ENCODE results near the gene SPRING1. TPM values are rescaled to one million over a fixed set of nuclear protein-coding genes. Genes with fewer than 3 reads are reported as not detected.
"Not testable (repeated sequence)": the region's sequence is repeated elsewhere in the genome, so short reads cannot be mapped to it uniquely, and the experiment has no call there.

SPRING1 gene
- total RNA-seq, 1 donor from 2014 or later = 16.0 TPM

- Histone ChIP-seq H3K4me3 (no peak overlapping the region), H3K36me3 (no peaks in the 10 kb centered on the region), H3K4me1 (no peaks in the 10 kb centered on the region), H3K27me3 (no peaks in the 10 kb centered on the region), H3K27ac (no peak overlapping the region), H3K9me3 (no peaks in the 10 kb centered on the region)
- intact Hi-C loops (cut with DNase I) = no loop called here
- no peak for DNase-seq (ENCODE audit: low spot score in 2 of 2)
- TF ChIP-seq CTCF (IDR thresholded peaks at IDR 0.05) = no peak
Measured at GRCh38 chr12:116765271-116765670, 27.4 kb upstream of the SPRING1 start.

GRCh38 chr12:116761499-116761898 lies 23.6 kb upstream of the SPRING1 start:
- Histone ChIP-seq H3K4me3 (no peak overlapping the region), H3K9me3 (no peaks in the 10 kb centered on the region), H3K27ac (no peak overlapping the region), H3K4me1 (peaks cover 0 to 10% of the 10 kb centered on the region in 2 donors), H3K27me3 (no peaks in the 10 kb centered on the region), H3K36me3 (no peaks in the 10 kb centered on the region)
- intact Hi-C loops (cut with DNase I) = no loop called here
- no peak for DNase-seq (ENCODE audit: low spot score in 2 of 2)
- no peak for TF ChIP-seq CTCF (IDR thresholded peaks at IDR 0.05)

GRCh38 chr12:116760622-116761020 lies 22.8 kb upstream of the SPRING1 start:
- peaks cover 0 to 10% of the 10 kb centered on the region in 2 donors for H3K4me1 ChIP-seq
- intact Hi-C loops (cut with DNase I) = no loop called here
- TF ChIP-seq CTCF (IDR thresholded peaks at IDR 0.05) = no peak
- H3K4me3 ChIP-seq = peak overlapping the region in 1 of 2 donors; percentile 42
- peak overlapping the region; percentile 48 to 51 for H3K27ac ChIP-seq
- no peaks in the 10 kb centered on the region for H3K27me3 ChIP-seq
- H3K36me3 ChIP-seq = no peaks in the 10 kb centered on the region
- no peak for DNase-seq (ENCODE audit: low spot score in 2 of 2)
- no peaks in the 10 kb centered on the region for H3K9me3 ChIP-seq

- Histone ChIP-seq H3K27ac (peak overlapping the region; percentile 48 to 51), H3K4me3 (peak overlapping the region; percentile 3 to 42), H3K36me3 (no peaks in the 10 kb centered on the region), H3K27me3 (no peaks in the 10 kb centered on the region), H3K9me3 (no peaks in the 10 kb centered on the region), H3K4me1 (peaks cover 0 to 10% of the 10 kb centered on the region in 2 donors)
- TF ChIP-seq CTCF (IDR thresholded peaks at IDR 0.05) = no peak
- intact Hi-C loops (cut with DNase I) = no loop called here
- peak in 1 of 2 donors; percentile 71 for DNase-seq (ENCODE audit: low spot score in 2 of 2)
Measured at GRCh38 chr12:116759783-116760621, 22.1 kb upstream of the SPRING1 start.

GRCh38 chr12:116754783-116755182 lies 16.9 kb upstream of the SPRING1 start:
- DNase-seq (ENCODE audit: low spot score in 2 of 2); H3K4me1 ChIP-seq; H3K27ac ChIP-seq; intact Hi-C loops (cut with DNase I); H3K36me3 ChIP-seq; H3K4me3 ChIP-seq; H3K27me3 ChIP-seq; H3K9me3 ChIP-seq: not testable (repeated sequence)

GRCh38 chr12:116754097-116754496 lies 16.2 kb upstream of the SPRING1 start:
- H3K4me3 ChIP-seq; H3K4me1 ChIP-seq; H3K27me3 ChIP-seq; DNase-seq (ENCODE audit: low spot score in 2 of 2); H3K9me3 ChIP-seq; intact Hi-C loops (cut with DNase I); H3K36me3 ChIP-seq; H3K27ac ChIP-seq: not testable (repeated sequence)

Measured in ascending aorta (tissue), 2 donors.